HEK293 (cell line): Measurements from ENCODE around the gene ATOH8.

Experiments used
- ATF2 ChIP-seq: fragments of 450-650 bp; formaldehyde crosslinking; IDR thresholded peaks from 2 replicates; pipeline ENCODE4 v1.5.1; 2016; ENCODE audit warnings: missing biosample characterization, missing genetic modification characterization, low read depth
- HOXC10 ChIP-seq: sonication (generic); formaldehyde crosslinking; IDR thresholded peaks from 2 replicates; pipeline ENCODE4 v1.8.1; 2023; ENCODE audit warnings: mild to moderate bottlenecking, missing genetic modification reagents
- KLF1 ChIP-seq: fragments of 450-650 bp; formaldehyde crosslinking; IDR thresholded peaks from 2 replicates; pipeline ENCODE4 v1.5.1; 2016; ENCODE audit warnings: missing biosample characterization, missing genetic modification characterization
- KLF8 ChIP-seq: fragments of 450-650 bp; formaldehyde crosslinking; IDR thresholded peaks from 2 replicates; pipeline ENCODE4 v1.5.1; 2016; ENCODE audit warnings: missing biosample characterization, missing genetic modification characterization
- SCRT2 ChIP-seq: fragments of 450-650 bp; formaldehyde crosslinking; IDR thresholded peaks from 2 replicates; pipeline ENCODE4 v1.5.1; 2016; ENCODE audit warnings: missing biosample characterization, missing genetic modification characterization
- ZBTB1 ChIP-seq: fragments of 450-650 bp; formaldehyde crosslinking; IDR thresholded peaks from 2 replicates; pipeline ENCODE4 v1.5.1; 2016; ENCODE audit warnings: missing biosample characterization, missing genetic modification characterization
- ZBTB10 ChIP-seq: fragments of 450-650 bp; formaldehyde crosslinking; IDR thresholded peaks from 2 replicates; pipeline ENCODE4 v1.5.1; 2016; ENCODE audit warnings: missing biosample characterization, missing genetic modification characterization
- ZBTB11 ChIP-seq: fragments of 450-650 bp; formaldehyde crosslinking; conservative IDR thresholded peaks from 2 replicates; pipeline ENCODE4 v1.5.1; 2016; ENCODE audit warnings: low read depth, missing biosample characterization, missing genetic modification characterization
- ZBTB21 ChIP-seq: fragments of 450-650 bp; formaldehyde crosslinking; IDR thresholded peaks from 2 replicates; pipeline ENCODE4 v1.5.1; 2017; ENCODE audit warnings: missing biosample characterization, missing genetic modification characterization
- ZFHX2 ChIP-seq: fragments of 450-650 bp; formaldehyde crosslinking; conservative IDR thresholded peaks from 2 replicates; pipeline ENCODE4 v1.5.1; 2016; ENCODE audit warnings: missing biosample characterization, missing genetic modification characterization
- ZNF16 ChIP-seq: fragments of 450-650 bp; formaldehyde crosslinking; IDR thresholded peaks from 2 replicates; pipeline ENCODE4 v1.5.1; 2016; ENCODE audit warnings: low read depth, missing biosample characterization, missing genetic modification characterization
- ZNF2 ChIP-seq: fragments of 450-650 bp; formaldehyde crosslinking; IDR thresholded peaks from 2 replicates; pipeline ENCODE4 v1.5.1; 2016; ENCODE audit warnings: missing biosample characterization, missing genetic modification characterization
- ZNF202 ChIP-seq: fragments of 450-650 bp; formaldehyde crosslinking; IDR thresholded peaks from 2 replicates; pipeline ENCODE4 v1.5.1; 2016; ENCODE audit warnings: missing biosample characterization, missing genetic modification characterization, borderline replicate concordance
- ZNF248 ChIP-seq: fragments of 450-650 bp; formaldehyde crosslinking; IDR thresholded peaks from 2 replicates; pipeline ENCODE4 v1.5.1; 2017; ENCODE audit warnings: missing biosample characterization, missing genetic modification characterization
- ZNF335 ChIP-seq: fragments of 450-650 bp; formaldehyde crosslinking; conservative IDR thresholded peaks from 2 replicates; pipeline ENCODE4 v1.5.1; 2016; ENCODE audit warnings: missing biosample characterization, missing genetic modification characterization
- ZNF394 ChIP-seq: fragments of 450-650 bp; formaldehyde crosslinking; IDR thresholded peaks from 2 replicates; pipeline ENCODE4 v1.5.1; 2016; ENCODE audit warnings: missing biosample characterization, missing genetic modification characterization, mild to moderate bottlenecking, moderate library complexity, borderline replicate concordance
- ZNF416 ChIP-seq: fragments of 450-650 bp; formaldehyde crosslinking; IDR thresholded peaks from 2 replicates; pipeline ENCODE4 v1.5.1; 2016; ENCODE audit warnings: missing biosample characterization, missing genetic modification characterization
- ZNF433 ChIP-seq: fragments of 450-650 bp; formaldehyde crosslinking; IDR thresholded peaks from 2 replicates; pipeline ENCODE4 v1.5.1; 2016; ENCODE audit warnings: missing biosample characterization, missing genetic modification characterization, low read depth
- ZNF449 ChIP-seq: fragments of 450-650 bp; formaldehyde crosslinking; IDR thresholded peaks from 2 replicates; pipeline ENCODE4 v1.5.1; 2017; ENCODE audit warnings: missing biosample characterization, mild to moderate bottlenecking, missing genetic modification characterization, moderate library complexity
- ZNF473 ChIP-seq: fragments of 450-650 bp; formaldehyde crosslinking; IDR thresholded peaks from 2 replicates; pipeline ENCODE4 v1.5.1; 2017; ENCODE audit warnings: missing biosample characterization, missing genetic modification characterization
- ZNF48 ChIP-seq: fragments of 450-650 bp; formaldehyde crosslinking; IDR thresholded peaks from 2 replicates; pipeline ENCODE4 v1.5.1; 2016; ENCODE audit warnings: missing biosample characterization, missing genetic modification characterization
- ZNF501 ChIP-seq: fragments of 450-650 bp; formaldehyde crosslinking; IDR thresholded peaks from 2 replicates; pipeline ENCODE4 v1.5.1; 2016; ENCODE audit warnings: missing biosample characterization, missing genetic modification characterization
- ZNF561 ChIP-seq: fragments of 450-650 bp; IDR thresholded peaks from 2 replicates; pipeline ENCODE4 v1.5.1; 2018; ENCODE audit warnings: missing biosample characterization, missing genetic modification characterization, borderline replicate concordance
- ZNF585B ChIP-seq: fragments of 450-650 bp; formaldehyde crosslinking; IDR thresholded peaks from 2 replicates; pipeline ENCODE4 v1.5.1; 2016; ENCODE audit warnings: missing biosample characterization, missing genetic modification characterization
- ZNF596 ChIP-seq: fragments of 450-650 bp; IDR thresholded peaks from 2 replicates; pipeline ENCODE4 v1.5.0; 2018; ENCODE audit warnings: missing biosample characterization, mild to moderate bottlenecking, missing genetic modification characterization, moderate library complexity
- ZNF600 ChIP-seq: fragments of 450-650 bp; formaldehyde crosslinking; IDR thresholded peaks from 2 replicates; pipeline ENCODE4 v1.5.1; 2016; ENCODE audit warnings: missing biosample characterization, missing genetic modification characterization
- ZNF610 ChIP-seq: fragments of 450-650 bp; formaldehyde crosslinking; IDR thresholded peaks from 2 replicates; pipeline ENCODE4 v1.5.1; 2016; ENCODE audit warnings: missing biosample characterization, missing genetic modification characterization, borderline replicate concordance
- ZNF629 ChIP-seq: fragments of 450-650 bp; formaldehyde crosslinking; IDR thresholded peaks from 2 replicates; pipeline ENCODE4 v1.5.1; 2017; ENCODE audit warnings: missing biosample characterization, missing genetic modification characterization
- ZNF639 ChIP-seq: fragments of 450-650 bp; formaldehyde crosslinking; IDR thresholded peaks from 2 replicates; pipeline ENCODE4 v1.5.1; 2016; ENCODE audit warnings: missing biosample characterization, missing genetic modification characterization
- ZNF701 ChIP-seq: fragments of 450-650 bp; formaldehyde crosslinking; IDR thresholded peaks from 2 replicates; pipeline ENCODE4 v1.5.1; 2016; ENCODE audit warnings: missing biosample characterization, missing genetic modification characterization
- ZNF776 ChIP-seq: fragments of 450-650 bp; formaldehyde crosslinking; IDR thresholded peaks from 2 replicates; pipeline ENCODE4 v1.5.0; 2017; ENCODE audit warnings: missing biosample characterization, missing genetic modification characterization, borderline replicate concordance
- ZNF830 ChIP-seq: fragments of 450-650 bp; IDR thresholded peaks from 2 replicates; pipeline ENCODE4 v1.5.0; 2018; ENCODE audit warnings: missing biosample characterization, missing genetic modification characterization, low read depth, mild to moderate bottlenecking, moderate library complexity

Gene ATOH8

GRCh38 chr2:85707304-85707703, 46.5 kb upstream of the ATOH8 start (continued):
- TF ChIP-seq ZNF416 (tag by site-specific recombination): no peak
- TF ChIP-seq ZNF449 (tag by site-specific recombination): no peak
- TF ChIP-seq ZNF776 (tag by site-specific recombination): no peak
- no peak for TF ChIP-seq ZNF610 (tag by site-specific recombination)
- no peak for TF ChIP-seq ZNF501 (tag by site-specific recombination)
- peak; percentile 45; the same call in 1 of the 2 replicates for TF ChIP-seq ZNF394 (tag by site-specific recombination)
- TF ChIP-seq KLF8 (tag by site-specific recombination): peak; percentile 74
- TF ChIP-seq ZNF561 (tag by site-specific recombination): no peak
- no peak for TF ChIP-seq ZNF473 (tag by site-specific recombination)
- TF ChIP-seq ZNF433 (tag by site-specific recombination): no peak
- no peak for TF ChIP-seq ZFHX2 (tag by site-specific recombination)
- TF ChIP-seq ZNF701 (tag by site-specific recombination): no peak
- TF ChIP-seq ZNF585B (tag by site-specific recombination): no peak
- peak; percentile 65; the same call in 1 of the 2 replicates for TF ChIP-seq ZNF248
- TF ChIP-seq ZNF600 (tag by site-specific recombination): no peak
- peak; percentile 28; the same call in 1 of the 2 replicates for TF ChIP-seq ZNF335
- no peak for TF ChIP-seq ZBTB11 (tag by site-specific recombination)
- TF ChIP-seq ZBTB10: no peak
- peak; percentile 57 for TF ChIP-seq ATF2 (tag by site-specific recombination)
- TF ChIP-seq ZNF48 (tag by site-specific recombination): no peak
- peak; percentile 23; the same call in 1 of the 2 replicates for TF ChIP-seq SCRT2 (tag by site-specific recombination)
- TF ChIP-seq ZNF2 (tag by site-specific recombination): 0 out of 2 replicates have a peak, but pooled peaks have one; percentile 43
- TF ChIP-seq ZBTB1 (tag by site-specific recombination): no peak
- no peak for TF ChIP-seq ZNF830 (tag by site-specific recombination)
- no peak for TF ChIP-seq ZNF202
- TF ChIP-seq ZNF639 (tag by site-specific recombination): 0 out of 2 replicates have a peak, but pooled peaks have one; percentile 60
- no peak for TF ChIP-seq ZNF596 (tag by site-specific recombination)
- no peak for TF ChIP-seq KLF1 (tag by site-specific recombination)
- TF ChIP-seq ZNF16 (tag by site-specific recombination): no peak
- 0 out of 2 replicates have a peak, but pooled peaks have one; percentile 37 for TF ChIP-seq ZBTB21 (tag by site-specific recombination)
- TF ChIP-seq HOXC10 (CRISPR knock-in tag): no peak
- TF ChIP-seq ZNF629 (tag by site-specific recombination): peak; percentile 69
